Limb (tissue), 2 donors: ENCODE data around the gene ZNF223.

Experiments used
- DNase-seq, 2 donors: peaks; one replicate each; pipeline ENCODE4 v3.0.0-alpha.2; 2016; ENCODE audit errors: extremely low spot score in 2 of 2

The ZNF223 gene

GRCh38 chr19:44051650-44052402 is at the start of gene ZNF223:
Gene ZNF223, plus strand, starts transcription at chr19:44052036. Its CDS starts 3,141 bp downstream, at chr19:44055177.
- peak; percentile 95 to 97 for DNase-seq

GRCh38 chr19:44002212-44002565 is 49.6 kb upstream of the ZNF223 start:
- DNase-seq = no peak

DNA sequence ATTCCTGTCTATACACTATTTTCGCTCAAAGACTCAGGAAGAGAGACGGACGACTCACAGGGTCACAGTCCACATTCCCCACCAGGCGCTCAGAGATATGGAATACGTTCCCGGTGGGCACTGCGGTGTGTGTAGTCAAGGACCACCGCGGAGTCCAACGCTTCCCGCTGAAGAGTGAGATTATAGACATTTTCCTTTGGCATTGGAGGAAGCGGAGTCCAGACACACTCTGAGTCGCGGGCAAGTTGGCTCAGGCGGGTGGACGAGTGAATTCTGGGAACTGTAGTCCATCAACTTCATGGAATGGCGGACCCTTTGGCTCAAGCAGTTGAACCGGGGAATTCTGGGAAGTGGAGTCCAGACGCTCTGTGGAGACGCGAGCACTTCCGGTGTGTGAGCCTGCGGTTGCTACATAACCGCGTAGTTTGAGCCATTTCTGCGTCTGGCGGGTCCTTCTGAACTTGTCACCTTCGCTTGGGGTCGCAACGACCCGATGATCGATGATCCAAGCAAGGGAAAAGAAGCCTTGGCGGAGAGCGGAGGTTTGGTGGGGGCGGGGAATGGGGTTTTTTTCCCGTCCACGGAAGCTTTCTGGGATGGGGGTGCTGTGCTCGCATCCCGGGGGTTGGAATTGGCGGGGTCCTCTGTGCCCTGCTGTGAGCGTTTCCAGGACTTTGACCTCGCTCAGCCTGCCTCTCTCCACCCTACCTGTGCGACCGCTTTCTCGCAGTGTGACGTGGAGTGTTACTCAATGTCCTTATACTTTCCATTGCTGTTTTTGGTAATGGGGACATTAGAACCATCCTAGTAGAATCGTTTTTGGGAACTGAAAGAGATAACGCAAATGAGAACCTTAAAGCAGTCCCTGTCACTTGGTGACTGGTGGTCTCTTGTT is 49.0 kb upstream of the ZNF223 start, which contains the start of gene ZNF230:
ZNF230 (plus strand) TSS at position 392 of the 895 bp plus-strand sequence. CDS start 4,122 bp downstream, outside the sequence.
- peak; percentile 91 to 96 for DNase-seq

DNA sequence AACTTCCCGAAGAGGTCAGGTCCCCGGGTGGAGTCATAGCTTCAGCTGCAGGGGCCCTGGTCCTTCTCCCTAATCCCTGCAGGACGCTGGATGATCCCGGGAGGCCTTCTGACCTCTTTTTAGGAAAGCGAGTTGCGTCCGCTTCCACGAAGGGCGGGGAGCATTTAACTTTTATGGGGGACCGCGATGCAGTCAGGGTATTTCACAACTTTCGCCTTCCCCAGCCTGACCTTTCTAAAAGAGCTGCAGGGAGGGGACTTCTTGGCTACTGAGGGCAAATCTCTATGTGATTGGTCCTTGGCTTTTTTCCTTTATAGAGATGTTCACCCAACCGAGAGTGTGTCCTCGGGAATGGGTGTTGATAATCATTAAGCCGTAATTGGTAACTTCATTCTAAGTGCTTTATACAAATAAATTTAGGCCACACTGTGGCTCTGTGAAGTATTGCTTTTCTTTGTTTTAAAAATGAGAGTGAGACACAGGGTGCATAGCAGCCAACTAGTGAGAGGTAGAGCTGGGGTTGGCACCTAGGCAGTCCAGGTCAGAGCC is 48.3 kb upstream of the ZNF223 start:
- no peak for DNase-seq

GRCh38 chr19:44005973-44006372 is 45.9 kb upstream of the ZNF223 start:
- no peak for DNase-seq

DNA sequence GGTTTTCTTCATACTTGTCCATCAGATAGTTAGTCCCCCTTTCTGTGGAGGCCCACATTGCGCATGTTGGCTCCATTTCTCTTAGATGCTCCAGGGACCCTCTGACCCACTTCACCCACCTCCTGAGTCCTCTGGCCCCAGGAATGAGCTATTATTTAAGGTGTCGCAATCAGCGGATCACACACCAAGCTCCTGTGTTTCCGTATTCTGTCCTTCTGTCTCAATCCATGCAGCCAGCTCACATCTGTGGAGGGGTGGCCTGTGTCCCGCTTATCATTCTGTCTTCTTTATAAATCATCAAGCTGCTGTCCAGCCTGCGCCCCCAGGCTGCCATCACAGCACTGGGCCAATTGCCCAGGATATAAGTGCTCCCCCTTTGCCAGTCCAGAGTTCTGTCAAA is 44.4 kb upstream of the ZNF223 start:
- no peak for DNase-seq

- DNase-seq = no peak
Measured at GRCh38 chr19:44010468-44010867, 41.4 kb upstream of the ZNF223 start.

DNA sequence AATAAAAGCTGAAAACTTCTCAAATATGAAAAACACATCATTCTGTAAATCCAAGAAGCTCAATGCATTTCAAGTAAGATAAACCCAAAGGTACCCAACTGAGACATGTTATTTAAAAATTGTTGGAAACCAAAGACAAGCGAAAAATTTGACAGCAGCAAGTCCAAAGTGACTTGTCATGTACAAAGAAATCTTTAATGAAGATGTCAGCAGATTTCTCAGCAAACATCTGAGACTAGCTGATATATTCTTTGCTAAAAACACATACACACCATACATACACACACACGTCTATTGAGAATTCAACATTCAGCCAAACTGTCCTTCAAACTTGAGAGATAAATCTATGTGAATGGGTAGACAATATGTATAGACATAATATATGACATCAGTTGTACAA is 32.3 kb upstream of the ZNF223 start:
- DNase-seq = no peak

DNA sequence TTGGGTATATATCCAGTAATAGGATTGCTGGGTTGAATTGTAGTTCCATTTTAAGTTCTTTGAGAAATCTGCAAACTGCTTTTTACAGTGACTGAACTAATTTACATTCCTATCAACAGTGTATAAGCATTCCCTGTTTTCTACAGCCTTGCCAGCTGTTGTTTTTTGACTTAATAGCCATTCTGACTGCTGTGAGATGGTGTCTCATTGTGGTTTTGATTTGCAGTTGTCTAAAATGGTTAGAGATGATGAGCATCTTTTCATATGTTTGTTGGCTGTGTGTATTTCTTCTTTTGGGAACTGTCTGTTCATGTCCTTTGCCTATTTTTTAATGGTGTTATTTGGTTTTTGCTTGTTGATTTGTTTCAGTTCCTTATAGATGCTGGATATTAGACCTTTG is 30.6 kb upstream of the ZNF223 start:
- no peak for DNase-seq

DNA sequence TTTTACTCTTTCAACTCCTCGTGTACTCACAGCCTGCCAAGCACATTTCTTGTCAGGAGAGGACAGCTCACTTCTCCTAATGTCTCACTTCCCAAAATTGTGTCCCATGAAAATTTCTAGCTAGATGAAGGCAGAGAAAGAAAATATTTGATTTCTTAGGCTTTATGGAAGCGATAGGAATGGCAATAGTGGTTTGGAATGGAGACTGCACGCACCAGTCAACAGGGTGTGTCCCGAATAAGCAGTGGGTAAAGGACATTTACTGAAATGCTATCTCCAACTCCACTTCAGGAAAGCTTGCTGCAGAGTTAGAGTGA is 27.0 kb upstream of the ZNF223 start:
- no peak for DNase-seq

- DNase-seq = peak; percentile 87 to 90
Measured at GRCh38 chr19:44025217-44025936, 26.5 kb upstream of the ZNF223 start, which contains the start of gene ZNF222. Gene ZNF222, plus strand, starts transcription at chr19:44025379. Its CDS starts 58 bp downstream, at chr19:44025437.

GRCh38 chr19:44026622-44027021 is 25.2 kb upstream of the ZNF223 start:
- no peak for DNase-seq

- DNase-seq = no peak
Measured at GRCh38 chr19:44032001-44032610, 19.7 kb upstream of the ZNF223 start.

DNA sequence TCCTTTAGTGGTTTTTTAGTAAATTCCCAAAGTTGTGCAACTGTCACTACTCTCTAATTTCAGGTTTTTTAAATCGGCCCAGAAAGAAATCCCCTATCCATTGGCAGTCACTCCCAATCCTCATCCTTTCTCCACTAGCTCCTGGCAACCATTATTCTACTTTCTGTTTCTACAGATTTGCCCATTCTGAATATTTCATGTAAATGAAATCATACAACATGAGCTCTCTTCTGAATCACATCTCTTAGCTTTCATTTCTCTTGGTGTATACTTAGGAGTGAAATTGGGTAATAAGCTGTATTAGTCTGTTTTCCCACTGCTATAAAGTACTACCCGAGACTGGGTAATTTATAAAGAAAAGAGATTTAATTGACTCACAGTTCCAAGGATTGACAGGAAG is 9.7 kb upstream of the ZNF223 start:
- no peak for DNase-seq

GRCh38 chr19:44050740-44051649 is 841 bp upstream of the ZNF223 start:
- DNase-seq = no peak

GRCh38 chr19:44055870-44056269 is 4.0 kb downstream of the ZNF223 start:
- no peak for DNase-seq

- no peak for DNase-seq
Measured at GRCh38 chr19:44059229-44059628, 7.4 kb downstream of the ZNF223 start.

- no peak for DNase-seq
Measured at GRCh38 chr19:44061038-44061437, 9.2 kb downstream of the ZNF223 start.

- no peak for DNase-seq
Measured at GRCh38 chr19:44066305-44066704, 14.5 kb downstream of the ZNF223 start.

GRCh38 chr19:44069415-44069814 is 17.6 kb downstream of the ZNF223 start:
- no peak for DNase-seq
